A549 (cell line): ENCODE data around the gene CFAP97D2. TPM values are rescaled to one million over a fixed set of nuclear protein-coding genes. Genes with fewer than 3 reads are reported as not detected.

ENCODE experiments used
- ATAC-seq, 2 experiments: fragments of 200-7000 bp in 1 of 2; fragments of >200 bp in 1 of 2; cut with Nextera tagmentation in 1 of 2; cut with Tn5 transposase in 1 of 2; 3 replicates each; pipeline versions ENCODE4 v1.8.0 to v1.9.1; 2018 to 2020; ENCODE audit warnings: mild to moderate bottlenecking in 1 of 2, moderate library complexity in 1 of 2
- CTCF ChIA-PET: fragments of 300-600 bp; sonication (Branson Sonifier 250); formaldehyde crosslinking; extraction: SDS; loops from one replicate; lab custom pipeline; 2021; ENCODE audit warnings: antibody characterized with exemption, inconsistent platforms; lab: Yijun Ruan, JAX
- POLR2A ChIA-PET: fragments of 350-600 bp; formaldehyde crosslinking; extraction: SDS; loops from one replicate; lab custom pipeline; 2021; ENCODE audit warnings: antibody characterized with exemption, inconsistent platforms; lab: Yijun Ruan, JAX
- DNase-seq, 2 experiments: peaks; one replicate each; pipeline versions ENCODE4 v3.0.0 to v3.0.0-alpha.2; 2011 to 2016; ENCODE audit warnings: low read depth in 1 of 2, low spot score in 1 of 2
- FAIRE-seq: peaks from 2 replicates; lab custom pipeline; 2011; peaks lifted over from hg19 to GRCh38; lab: Jason Lieb, UNC
- H3K27ac ChIP-seq, 2 experiments: fragments of >200 bp; sonication (Bioruptor Twin); formaldehyde crosslinking; 3 replicates each; pipeline ENCODE4 v1.5.1; 2016 to 2017
- H3K4me1 ChIP-seq: fragments of >200 bp; sonication (Bioruptor Twin); formaldehyde crosslinking; 3 replicates; pipeline ENCODE4 v1.6.1; 2016
- H3K4me2 ChIP-seq: fragments of >200 bp; sonication (Bioruptor Twin); formaldehyde crosslinking; 3 replicates; pipeline ENCODE4 v1.6.1; 2016
- H3K4me3 ChIP-seq: fragments of >200 bp; sonication (Bioruptor Twin); formaldehyde crosslinking; 3 replicates; pipeline ENCODE4 v1.5.1; 2016
- H3K9me3 ChIP-seq: fragments of >200 bp; sonication (Bioruptor Twin); formaldehyde crosslinking; 3 replicates; pipeline ENCODE4 v1.6.1; 2016
- BHLHE40 ChIP-seq: IDR thresholded peaks from 2 replicates; pipeline ENCODE4 v1.6.1; 2012; ENCODE audit warnings: low read depth, low read length, inconsistent platforms
- CBX2 ChIP-seq: fragments of 200-600 bp; sonication (generic); IDR thresholded peaks from 2 replicates; pipeline ENCODE4 v1.6.1; 2016; ENCODE audit warnings: low read depth, mild to moderate bottlenecking, borderline replicate concordance
- CBX8 ChIP-seq: fragments of 200-600 bp; sonication (generic); IDR thresholded peaks from 2 replicates; pipeline ENCODE4 v1.6.1; 2016
- CHD4 ChIP-seq: fragments of 200-600 bp; sonication (generic); IDR thresholded peaks from 2 replicates; pipeline ENCODE4 v1.6.1; 2016; ENCODE audit warnings: antibody characterized with exemption, mild to moderate bottlenecking, borderline replicate concordance
- GATA3 ChIP-seq: IDR thresholded peaks from 2 replicates; pipeline ENCODE4 v1.6.1; 2012; ENCODE audit warnings: borderline replicate concordance
- HDAC2 ChIP-seq: fragments of 200-600 bp; sonication (generic); IDR thresholded peaks from 2 replicates; pipeline ENCODE4 v1.6.1; 2016
- HEYL ChIP-seq: fragments of 250-450 bp; sonication (Bioruptor Pico); IDR thresholded peaks from 2 replicates; pipeline ENCODE4 v1.8.0; 2021; ENCODE audit warnings: mild to moderate bottlenecking, moderate library complexity
- KDM1A ChIP-seq: fragments of 200-600 bp; sonication (generic); IDR thresholded peaks from 2 replicates; pipeline ENCODE4 v1.6.1; 2016; ENCODE audit warnings: low read depth, mild to moderate bottlenecking
- KDM5A ChIP-seq: fragments of 200-600 bp; sonication (generic); IDR thresholded peaks from 2 replicates; pipeline ENCODE4 v1.6.1; 2016; ENCODE audit warnings: antibody characterized with exemption, mild to moderate bottlenecking
- MAZ ChIP-seq: fragments of 150-350 bp; IDR thresholded peaks from 2 replicates; pipeline ENCODE4 v1.6.1; 2014; ENCODE audit warnings: antibody characterized with exemption, low read depth, low read length, borderline replicate concordance
- NR3C1 ChIP-seq: fragments of >200 bp; sonication (Bioruptor Twin); formaldehyde crosslinking; IDR thresholded peaks from 3 replicates; pipeline ENCODE4 v1.6.1; 2017
- POLR2A ChIP-seq: IDR thresholded peaks from 2 replicates; pipeline ENCODE4 v1.6.1; 2012; ENCODE audit warnings: mild to moderate bottlenecking, low read length
- POLR2AphosphoS2 ChIP-seq: conservative IDR thresholded peaks from 2 replicates; pipeline ENCODE4 v1.6.1; 2012; ENCODE audit warnings: low read length, improper control_type of control experiment, inconsistent platforms
- RARB ChIP-seq: fragments of 250-450 bp; sonication (Bioruptor Pico); IDR thresholded peaks from 2 replicates; pipeline ENCODE4 v1.8.0; 2021; ENCODE audit warnings: mild to moderate bottlenecking, moderate library complexity
- RCOR1 ChIP-seq: fragments of 150-350 bp; IDR thresholded peaks from 2 replicates; pipeline ENCODE4 v1.6.1; 2014; ENCODE audit warnings: antibody characterized with exemption, low read length, low read depth
- RNF2 ChIP-seq: fragments of 200-600 bp; sonication (generic); IDR thresholded peaks from 2 replicates; pipeline ENCODE4 v1.6.1; 2016; ENCODE audit warnings: low read depth, mild to moderate bottlenecking, antibody characterized with exemption, moderate library complexity, borderline replicate concordance
- SREBF2 ChIP-seq: fragments of 450-650 bp; IDR thresholded peaks from 2 replicates; pipeline ENCODE4 v1.6.1; 2014; ENCODE audit warnings: mild to moderate bottlenecking, moderate library complexity
- ZC3H11A ChIP-seq: fragments of 450-650 bp; IDR thresholded peaks from 2 replicates; pipeline ENCODE4 v1.6.1; 2014; ENCODE audit warnings: antibody characterized with exemption, mild to moderate bottlenecking
- ZNF302 ChIP-seq: fragments of 250-450 bp; sonication (Bioruptor Pico); IDR thresholded peaks from 2 replicates; pipeline ENCODE4 v1.9.0; 2021; ENCODE audit warnings: inconsistent platforms, mild to moderate bottlenecking, moderate library complexity
- WGBS: methylation state at CpG from one replicate; pipeline ENCODE4 v1.1.6; 2017; ENCODE audit errors: missing lambda C conversion rate; 5-methylcytosine and 5-hydroxymethylcytosine counted together
- polyA plus RNA-seq, 4 experiments: library from polyadenylated mRNA; depleted of rRNA in 3 of 4; stranded (reverse); fragments of >200 nt; fragmentation: RNase III in 1 of 4; extraction: RNeasy Plus Mini Kit Qiagen cat#74134 plus additional on column Dnase treatment in 1 of 4; gene quantifications; 2 replicates in 3 of 4; 3 replicates in 1 of 4; pipeline ENCODE4 v1.2.3, GENCODE V29; 2011 to 2017
- TF ChIP-seq, protein P1 (sequence below): fragments of 200-600 bp; sonication (generic); IDR thresholded peaks from 2 replicates; pipeline ENCODE4 v1.6.1; 2016; ENCODE audit warnings: antibody characterized with exemption, mild to moderate bottlenecking, moderate library complexity

Gene CFAP97D2
- polyA plus RNA-seq, 2 of the 4 experiments (the other 2 are of a cell fraction): not detected

GRCh38 chr13:114167426-114167825 lies 11.6 kb upstream of the CFAP97D2 start:
- no peak overlapping the region for H3K27ac ChIP-seq
- FAIRE-seq: no peak
- H3K4me1 ChIP-seq: no peaks in the 10 kb centered on the region
- WGBS: 60% methylated on average over 5 of the region's 5 CpGs
- ATAC-seq: no peak
- H3K4me2 ChIP-seq: no peak overlapping the region
- no peaks in the 10 kb centered on the region for H3K9me3 ChIP-seq
- ChIA-PET POLR2A (no interaction called here), CTCF (interaction anchor here (1.8 kb wide), 1 partner anchor 16 kb away, joined by 4 read pairs; no protein-coding TSS in a partner anchor)
- no peak for DNase-seq
- no peak overlapping the region for H3K4me3 ChIP-seq
- TF ChIP-seq ZC3H11A (no peak), RARB (CRISPR knock-in tag) (no peak), CBX2 (no peak), BHLHE40 (no peak), POLR2AphosphoS2 (no peak), MAZ (no peak), KDM5A (no peak), RNF2 (no peak)
- TF ChIP-seq, protein P1, sequence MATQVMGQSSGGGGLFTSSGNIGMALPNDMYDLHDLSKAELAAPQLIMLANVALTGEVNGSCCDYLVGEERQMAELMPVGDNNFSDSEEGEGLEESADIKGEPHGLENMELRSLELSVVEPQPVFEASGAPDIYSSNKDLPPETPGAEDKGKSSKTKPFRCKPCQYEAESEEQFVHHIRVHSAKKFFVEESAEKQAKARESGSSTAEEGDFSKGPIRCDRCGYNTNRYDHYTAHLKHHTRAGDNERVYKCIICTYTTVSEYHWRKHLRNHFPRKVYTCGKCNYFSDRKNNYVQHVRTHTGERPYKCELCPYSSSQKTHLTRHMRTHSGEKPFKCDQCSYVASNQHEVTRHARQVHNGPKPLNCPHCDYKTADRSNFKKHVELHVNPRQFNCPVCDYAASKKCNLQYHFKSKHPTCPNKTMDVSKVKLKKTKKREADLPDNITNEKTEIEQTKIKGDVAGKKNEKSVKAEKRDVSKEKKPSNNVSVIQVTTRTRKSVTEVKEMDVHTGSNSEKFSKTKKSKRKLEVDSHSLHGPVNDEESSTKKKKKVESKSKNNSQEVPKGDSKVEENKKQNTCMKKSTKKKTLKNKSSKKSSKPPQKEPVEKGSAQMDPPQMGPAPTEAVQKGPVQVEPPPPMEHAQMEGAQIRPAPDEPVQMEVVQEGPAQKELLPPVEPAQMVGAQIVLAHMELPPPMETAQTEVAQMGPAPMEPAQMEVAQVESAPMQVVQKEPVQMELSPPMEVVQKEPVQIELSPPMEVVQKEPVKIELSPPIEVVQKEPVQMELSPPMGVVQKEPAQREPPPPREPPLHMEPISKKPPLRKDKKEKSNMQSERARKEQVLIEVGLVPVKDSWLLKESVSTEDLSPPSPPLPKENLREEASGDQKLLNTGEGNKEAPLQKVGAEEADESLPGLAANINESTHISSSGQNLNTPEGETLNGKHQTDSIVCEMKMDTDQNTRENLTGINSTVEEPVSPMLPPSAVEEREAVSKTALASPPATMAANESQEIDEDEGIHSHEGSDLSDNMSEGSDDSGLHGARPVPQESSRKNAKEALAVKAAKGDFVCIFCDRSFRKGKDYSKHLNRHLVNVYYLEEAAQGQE: no peak

GRCh38 chr13:114167885-114168284 lies 11.2 kb upstream of the CFAP97D2 start:
- ATAC-seq: no peak
- no peak for FAIRE-seq
- POLR2A ChIA-PET: no interaction called here
- no peak for TF ChIP-seq GATA3
- TF ChIP-seq NR3C1: no peak
- no peak for TF ChIP-seq RCOR1
- TF ChIP-seq HEYL (CRISPR knock-in tag): no peak
- TF ChIP-seq POLR2A: no peak
- no peak for TF ChIP-seq ZNF302 (CRISPR knock-in tag)
- no peak for TF ChIP-seq CHD4
- TF ChIP-seq, protein P1: no peak
- no peak for TF ChIP-seq KDM1A
- no peak for TF ChIP-seq SREBF2
- Histone ChIP-seq H3K4me3 (no peak overlapping the region), H3K9me3 (no peaks in the 10 kb centered on the region), H3K4me2 (no peak overlapping the region), H3K4me1 (no peaks in the 10 kb centered on the region), H3K27ac (no peak overlapping the region)
- no peak for DNase-seq
- CTCF ChIA-PET: interaction anchor here (1.8 kb wide), 1 partner anchor 16 kb away, joined by 4 read pairs; no protein-coding TSS in a partner anchor
- WGBS: 85% methylated on average over 5 of the region's 5 CpGs

GRCh38 chr13:114173272-114173671 lies 5.8 kb upstream of the CFAP97D2 start:
- Histone ChIP-seq H3K4me3 (no peak overlapping the region), H3K4me1 (no peaks in the 10 kb centered on the region), H3K4me2 (no peak overlapping the region), H3K9me3 (no peaks in the 10 kb centered on the region), H3K27ac (no peak overlapping the region)
- no peak for DNase-seq
- no peak for FAIRE-seq
- POLR2A ChIA-PET: no interaction called here
- ATAC-seq: no peak
- TF ChIP-seq CBX8 (no peak), MAZ (no peak), BHLHE40 (no peak), HEYL (CRISPR knock-in tag) (no peak), RNF2 (no peak), HDAC2 (no peak)
- TF ChIP-seq, all 56 proteins: peak for 0
- 87% methylated on average over 3 of the region's 3 CpGs for WGBS
- CTCF ChIA-PET: interaction anchor here (0.6 to 1.7 kb wide), 2 partner anchors 9 to 219 kb away, joined by 3 to 5 read pairs; no protein-coding TSS in a partner anchor
